Heart right ventricle (tissue), 16 donors: Measurements from ENCODE around the gene TMEM139. TPM values are rescaled to one million over a fixed set of nuclear protein-coding genes. Genes with fewer than 3 reads are reported as not detected.

Experiments
- ATAC-seq, 8 donors: fragments of 200-7000 bp; cut with Tn5 transposase; one replicate each; pipeline ENCODE4 v1.9.1; 2020; ENCODE audit warnings: mild to moderate bottlenecking in 8 of 8, moderate library complexity in 8 of 8, moderate number of reproducible peaks in 1 of 8
- DNase-seq, 2 donors: peaks; one replicate each; pipeline ENCODE4 v3.0.0-alpha.2; 2020
- H3K27ac ChIP-seq, 10 donors: fragments of 200-600 bp; sonication (generic) in 2 of 10; one replicate each; pipeline versions ENCODE4 v1.5.0 to v1.8.0; 2020 to 2022; ENCODE audit warnings: mild to moderate bottlenecking in 3 of 10
- H3K27me3 ChIP-seq, 7 donors: fragments of 200-600 bp; one replicate each; pipeline ENCODE4 v1.8.0; 2021 to 2022; ENCODE audit warnings: mild to moderate bottlenecking in 2 of 7
- H3K36me3 ChIP-seq, 9 donors: fragments of 200-600 bp; sonication (generic) in 1 of 9; one replicate each; pipeline versions ENCODE4 v1.5.0 to v1.8.0; 2020 to 2022; ENCODE audit warnings: mild to moderate bottlenecking in 2 of 9
- H3K4me1 ChIP-seq, 9 donors: fragments of 200-600 bp; sonication (generic) in 1 of 9; one replicate each; pipeline versions ENCODE4 v1.5.0 to v1.8.0; 2020 to 2022; ENCODE audit warnings: mild to moderate bottlenecking in 4 of 9
- H3K4me3 ChIP-seq, 10 donors: fragments of 200-600 bp; sonication (generic) in 2 of 10; one replicate each; pipeline versions ENCODE4 v1.5.0 to v1.8.0; 2020 to 2022; ENCODE audit warnings: mild to moderate bottlenecking in 7 of 10, moderate library complexity in 2 of 10
- H3K9me3 ChIP-seq, 11 donors: fragments of 200-600 bp in 10 of 11; sonication (generic) in 2 of 11; one replicate each; pipeline versions ENCODE4 v1.5.0 to v1.8.0; 2013 to 2022; ENCODE audit warnings: mild to moderate bottlenecking in 2 of 11, control low read depth in 1 of 11, moderate library complexity in 1 of 11
- CTCF ChIP-seq, 9 donors: fragments of 200-600 bp; sonication (generic) in 2 of 9; IDR thresholded peaks; one replicate each; pipeline versions ENCODE4 v1.5.0 to v1.8.0; 2021 to 2022; ENCODE audit warnings: antibody characterized with exemption in 9 of 9, mild to moderate bottlenecking in 5 of 9, moderate library complexity in 1 of 9
- WGBS, 2 donors: extraction: QIAGEN DNeasy Blood & Tissue Kit; methylation state at CpG; one replicate each; pipeline ENCODE4 v1.1.7; 2013; ENCODE audit warnings: inconsistent platforms in 1 of 2; 5-methylcytosine and 5-hydroxymethylcytosine counted together
- intact Hi-C, 10 donors: fragments of 100-400 bp; cut with DNase I; formaldehyde crosslinking; loops; one replicate each; pipeline versions ENCODE4 v1.11.1 to v1.14.2; 2022
- polyA plus RNA-seq, 2 donors: library from polyadenylated mRNA; stranded (reverse); fragments of 200-250 nt; gene quantifications; one replicate each; pipeline ENCODE4 v1.2.3, GENCODE V29; 2013
- total RNA-seq, 10 donors: library from RNA; stranded (reverse); fragmentation: NEBNext Ultra II Directional in 3 of 10; extraction: Animal tissue kit (Norgen Biotek cat#: 25700) in 3 of 10; gene quantifications; one replicate each; pipeline versions ENCODE4 v1.2.1 to v1.2.4, GENCODE V29; 2021 to 2023
- donor health status: Arrhythmogenic right ventricular cardiomyopathy.
- donor health status: ischemic (EF 13 %, LVEDD 7.1; RV severe dilation, severe dysfunction).
- donor health status: healthy with polysubstance abuse.
- donor health status: DM: no; HTN: yes; CAD: no.
- donor health status: DM: no; HTN: no; CAD: no.
- donor health status: ischemic (EF 25% LVEDD 6.9; RV normal size, moderate dysfunction).
- donor health status: ischemic (EF 25% LVEDD 5.7; RV mildly dilated, moderate dysfunction).
- donor health status: healthy.
- donor health status: DM: yes; HTN: yes; CAD: no.
- donor health status: Ischemic cardiomyopathy.
- donor health status: ischemic (EF 35%, LVEDD 5.7; RV mildly dilated, moderate dysfunction).
- donor health status: nonischemic (EF 11% LVEDD 7.7; RV severe dilation, severe dysfunction).
- donor health status: DM: yes; HTN: yes; CAD: no.
- donor health status: PGD.
- donor health status: ischemic (EF 29% LVEDD 5.4; RV normal size, mild dysfunction).
- donor health status: nonischemic (EF 23%, LVEDD 6.1; RV moderate dilation, normal function).

Gene TMEM139
- total and polyA plus RNA-seq, 12 donors, result 2.6 to 18.0 (median 11.1) TPM

DNA sequence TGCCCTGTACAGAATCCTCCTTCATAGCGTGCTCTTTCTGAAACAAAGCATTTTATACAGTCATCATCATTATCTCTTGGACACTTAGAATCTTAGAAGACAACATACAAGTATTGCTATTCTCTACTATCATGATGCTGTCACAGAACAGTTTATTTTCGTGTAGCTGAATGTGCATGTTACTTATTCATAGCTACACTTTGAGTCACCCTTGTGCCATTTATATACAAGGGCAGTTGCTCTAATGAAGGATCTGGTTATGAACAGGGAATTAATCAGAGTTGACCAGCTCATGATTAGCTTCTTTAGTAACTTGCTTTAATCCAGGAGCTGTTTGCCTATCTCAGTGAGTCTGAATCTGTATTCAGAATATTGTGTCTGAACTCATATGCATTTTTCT, 14.6 kb downstream of the TMEM139 start:
- H3K36me3 ChIP-seq, result peaks cover 0 to 100% (median 62%) of the 10 kb centered on the region in 9 donors
- peak overlapping the region in 7 of 10 donors; percentile 6 to 45 (median 38) for H3K27ac ChIP-seq
- intact Hi-C loops, result loop anchor here in 1 of 10 donors (5.0 kb wide), 1 partner anchor 37 kb away; the partner anchor contains the start of gene GSTK1
- DNase-seq (no peak), ATAC-seq (peak in 5 of 8 donors; percentile 65 to 86 (median 81))
- H3K4me3 ChIP-seq, result no peak overlapping the region
- H3K4me1 ChIP-seq, result peaks cover 0 to 53% (median 25%) of the 10 kb centered on the region in 9 donors
- no peak for TF ChIP-seq CTCF (IDR thresholded peaks at IDR 0.05)
- no peaks in the 10 kb centered on the region for H3K9me3 ChIP-seq
- H3K27me3 ChIP-seq, result no peaks in the 10 kb centered on the region
- WGBS, 2 donors, result 62 to 69% methylated on average over 2 of the region's 2 CpGs

- Histone ChIP-seq H3K4me3 (no peak overlapping the region), H3K9me3 (no peaks in the 10 kb centered on the region), H3K4me1 (peaks cover 0 to 52% (median 25%) of the 10 kb centered on the region in 9 donors), H3K36me3 (peaks cover 0 to 100% (median 62%) of the 10 kb centered on the region in 9 donors), H3K27ac (peak overlapping the region in 8 of 10 donors; percentile 6 to 54 (median 39)), H3K27me3 (no peaks in the 10 kb centered on the region)
- DNase-seq (peak in 1 of 2 donors; percentile 24), ATAC-seq (peak in 6 of 8 donors; percentile 42 to 73 (median 64))
- 69 to 73% methylated on average over 8 of the region's 8 CpGs for WGBS, 2 donors
- intact Hi-C loops, result loop anchor here in 7 of 10 donors (5.0 to 10.0 kb wide), 3 partner anchors 38 to 115 kb away; partner anchors contain the start of gene GSTK1 (in 5 of the 7)
- TF ChIP-seq CTCF (IDR thresholded peaks at IDR 0.05), result peak; percentile 13 to 66 (median 56)
These were observed 15.1 kb downstream of the TMEM139 start for GRCh38 chr7:143299840-143300239.

- H3K36me3 ChIP-seq, result peaks cover 0 to 100% (median 58%) of the 10 kb centered on the region in 9 donors
- peak overlapping the region in 1 of 10 donors; percentile 54 for H3K27ac ChIP-seq
- no peak overlapping the region for H3K4me3 ChIP-seq
- H3K4me1 ChIP-seq, result peaks cover 0 to 52% (median 19%) of the 10 kb centered on the region in 9 donors
- peak in 2 of 8 donors; percentile 27 to 50 for ATAC-seq
- H3K9me3 ChIP-seq, result no peaks in the 10 kb centered on the region
- intact Hi-C loops, result loop anchor here in 6 of 10 donors (5.0 to 10.0 kb wide), 3 partner anchors 39 to 114 kb away; partner anchors contain the start of gene GSTK1 (in 4 of the 6)
- no peak for DNase-seq
- no peak for TF ChIP-seq CTCF (IDR thresholded peaks at IDR 0.05)
- WGBS, 2 donors, result 75 to 81% methylated on average over 8 of the region's 8 CpGs
- no peaks in the 10 kb centered on the region for H3K27me3 ChIP-seq
These were observed 16.5 kb downstream of the TMEM139 start for GRCh38 chr7:143300959-143301935.

- Histone ChIP-seq H3K36me3 (peaks cover 0 to 100% (median 65%) of the 10 kb centered on the region in 9 donors), H3K4me3 (no peak overlapping the region), H3K27ac (no peak overlapping the region), H3K4me1 (peaks cover 0 to 45% (median 9%) of the 10 kb centered on the region in 9 donors), H3K9me3 (no peaks in the 10 kb centered on the region), H3K27me3 (no peaks in the 10 kb centered on the region)
- no peak for TF ChIP-seq CTCF (IDR thresholded peaks at IDR 0.05)
- 95% methylated on average over 10 of the region's 10 CpGs for WGBS, 2 donors
- intact Hi-C loops, result loop anchor here in 8 of 10 donors (2.0 to 10.0 kb wide), 5 partner anchors 41 to 111 kb away; partner anchors contain the start of gene GSTK1 (in 4 of the 8)
- no peak for ATAC-seq
- no peak for DNase-seq
These were observed 19.0 kb downstream of the TMEM139 start for GRCh38 chr7:143303733-143304132.
